ENCODE results near the gene C17orf58.
"Not testable (repeated sequence)": the region's sequence is repeated elsewhere in the genome, so short reads cannot be mapped to it uniquely, and the experiment has no call there.

The C17orf58 gene

GRCh38 chr17:67996301-67997171 lies at the start of gene C17orf58:
Gene C17orf58, minus strand, starts transcription at chr17:67996469. Its CDS starts 271 bp downstream, at chr17:67996198.
- not testable (repeated sequence) for DNase-seq (ENCODE audit: low read depth in 2 of 2)

- no peak for DNase-seq (ENCODE audit: low read depth in 2 of 2)
Observed at GRCh38 chr17:68036304-68037147, 40.3 kb upstream of the C17orf58 start.

GRCh38 chr17:68035523-68036303 lies 39.4 kb upstream of the C17orf58 start, which contains the start of gene KPNA2:
Gene KPNA2, plus strand, starts transcription at chr17:68035735. Its CDS starts 1,398 bp downstream, at chr17:68037133.
- peak; percentile 81 to 84 for DNase-seq (ENCODE audit: low read depth in 2 of 2)

GRCh38 chr17:68035131-68035522 lies 38.9 kb upstream of the C17orf58 start:
- DNase-seq (ENCODE audit: low read depth in 2 of 2): peak; percentile 81 to 88

GRCh38 chr17:68034452-68034776 lies 38.1 kb upstream of the C17orf58 start:
- DNase-seq (ENCODE audit: low read depth in 2 of 2): no peak

- DNase-seq (ENCODE audit: low read depth in 2 of 2): no peak
Observed at GRCh38 chr17:68033636-68034451, 37.6 kb upstream of the C17orf58 start.

GRCh38 chr17:68029512-68030215 lies 33.4 kb upstream of the C17orf58 start:
- DNase-seq (ENCODE audit: low read depth in 2 of 2): no peak

- not testable (repeated sequence) for DNase-seq (ENCODE audit: low read depth in 2 of 2)
Observed at GRCh38 chr17:68022547-68022946, 26.3 kb upstream of the C17orf58 start.

- no peak for DNase-seq (ENCODE audit: low read depth in 2 of 2)
Observed at GRCh38 chr17:68021963-68022362, 25.7 kb upstream of the C17orf58 start.

GRCh38 chr17:68020791-68021190 lies 24.5 kb upstream of the C17orf58 start:
- DNase-seq (ENCODE audit: low read depth in 2 of 2): not testable (repeated sequence)

- DNase-seq (ENCODE audit: low read depth in 2 of 2): no peak
Observed at GRCh38 chr17:68020409-68020756, 24.1 kb upstream of the C17orf58 start.

- peak; percentile 97 to 99 for DNase-seq (ENCODE audit: low read depth in 2 of 2)
Observed at GRCh38 chr17:68019675-68020408, 23.6 kb upstream of the C17orf58 start.

- DNase-seq (ENCODE audit: low read depth in 2 of 2): no peak
Observed at GRCh38 chr17:68019336-68019674, 23.0 kb upstream of the C17orf58 start.

- not testable (repeated sequence) for DNase-seq (ENCODE audit: low read depth in 2 of 2)
Observed at GRCh38 chr17:68018493-68018892, 22.2 kb upstream of the C17orf58 start.

- no peak for DNase-seq (ENCODE audit: low read depth in 2 of 2)
Observed at GRCh38 chr17:68016838-68017237, 20.6 kb upstream of the C17orf58 start.

- DNase-seq (ENCODE audit: low read depth in 2 of 2): no peak
Observed at GRCh38 chr17:68015081-68015723, 18.9 kb upstream of the C17orf58 start.

GRCh38 chr17:68013385-68013784 lies 17.1 kb upstream of the C17orf58 start:
- DNase-seq (ENCODE audit: low read depth in 2 of 2): no peak

GRCh38 chr17:68011199-68011665 lies 15.0 kb upstream of the C17orf58 start:
- peak; percentile 56 to 61 for DNase-seq (ENCODE audit: low read depth in 2 of 2)

- no peak for DNase-seq (ENCODE audit: low read depth in 2 of 2)
Observed at GRCh38 chr17:68006797-68007196, 10.5 kb upstream of the C17orf58 start.

Measured in activated CD4-positive, alpha-beta T cell treated with anti-CD3 and anti-CD28 coated beads for 24 hours (primary cell).